Endothelial cell of umbilical vein (primary cell): ENCODE measurements around the gene NTN1. TPM values are rescaled to one million over a fixed set of nuclear protein-coding genes. Genes with fewer than 3 reads are reported as not detected.

ENCODE experiments used
- BruUV-seq: library from RNA; stranded (reverse); fragments of 400-500 nt; replicated peaks from 2 replicates; lab custom pipeline; 2021; lab: Mats Ljungman, UMichigan
- CTCF ChIA-PET: fragments of 300-600, 350-600 bp; sonication (Branson Sonifier 250); formaldehyde crosslinking; loops from one replicate; lab custom pipeline; 2021; ENCODE audit warnings: antibody characterized with exemption, inconsistent platforms; lab: Charles Lee
- POLR2A ChIA-PET: fragments of 300-600, 350-600 bp; sonication (Branson Sonifier 250); formaldehyde crosslinking; loops from one replicate; lab custom pipeline; 2021; ENCODE audit warnings: antibody characterized with exemption, inconsistent platforms; lab: Charles Lee
- DNase-seq: peaks from one replicate; pipeline ENCODE4 v3.0.0-alpha.2; 2011; ENCODE audit warnings: low read depth, low spot score
- FAIRE-seq: peaks from 2 replicates; lab custom pipeline; 2011; peaks lifted over from hg19 to GRCh38; lab: Jason Lieb, UNC
- H2AFZ ChIP-seq: 2 replicates; pipeline ENCODE4 v1.6.0; 2012; ENCODE audit warnings: low read depth, low read length, control low read depth, inconsistent platforms
- H3K27ac ChIP-seq: 2 replicates; pipeline ENCODE4 v1.5.1; 2011; ENCODE audit warnings: low read depth, mild to moderate bottlenecking, control low read depth, low read length, moderate library complexity; ENCODE audit not compliant: insufficient read depth
- H3K27me3 ChIP-seq, 2 experiments: 2 replicates each; pipeline versions ENCODE4 v1.6.0 to v1.6.1; 2011; ENCODE audit warnings: low read length in 2 of 2, mixed read lengths in 1 of 2; ENCODE audit not compliant: control insufficient read depth in 2 of 2, insufficient read depth in 2 of 2
- H3K36me3 ChIP-seq, 2 experiments: 2 replicates in 1 of 2; 3 replicates in 1 of 2; pipeline ENCODE4 v1.5.1; 2011; ENCODE audit warnings: low read length in 2 of 2, mild to moderate bottlenecking in 1 of 2, moderate library complexity in 1 of 2; ENCODE audit not compliant: control insufficient read depth in 2 of 2, insufficient read depth in 2 of 2; ENCODE audit errors: extremely low read depth in 1 of 2
- H3K4me1 ChIP-seq: 3 replicates; pipeline ENCODE4 v1.5.1; 2011; ENCODE audit warnings: mild to moderate bottlenecking, low read length; ENCODE audit not compliant: control insufficient read depth, insufficient read depth; ENCODE audit errors: extremely low read depth
- H3K4me2 ChIP-seq: 2 replicates; pipeline ENCODE4 v1.6.1; 2011; ENCODE audit warnings: low read length, control low read depth, mixed read lengths; ENCODE audit not compliant: insufficient read depth
- H3K4me3 ChIP-seq, 3 experiments: fragments of 200-600 bp in 1 of 3; sonication (generic), shearing (Covaris generic) in 1 of 3; replicated peaks in 1 of 3; 2 replicates each; pipeline ENCODE4 v1.5.1; 2011 to 2016; ENCODE audit warnings: control low read depth in 3 of 3, low read length in 3 of 3, mild to moderate bottlenecking in 2 of 3, inconsistent platforms in 1 of 3, low read depth in 1 of 3, moderate library complexity in 1 of 3; ENCODE audit not compliant: insufficient read depth in 1 of 3
- H3K79me2 ChIP-seq: 2 replicates; pipeline ENCODE4 v1.6.0; 2012; ENCODE audit warnings: low read length, inconsistent platforms; ENCODE audit not compliant: control insufficient read depth, insufficient read depth
- H3K9ac ChIP-seq: replicated peaks from 2 replicates; pipeline ENCODE3; 2011; ENCODE audit warnings: low read length, control low read depth; ENCODE audit not compliant: insufficient read depth; ENCODE audit errors: extremely low read depth
- H3K9me1 ChIP-seq: replicated peaks from 3 replicates; pipeline ENCODE4 v1.6.0; 2011; ENCODE audit warnings: mild to moderate bottlenecking, low read length; ENCODE audit not compliant: control insufficient read depth, insufficient read depth; ENCODE audit errors: extremely low read depth
- H3K9me3 ChIP-seq: replicated peaks from 2 replicates; pipeline ENCODE4 v1.5.1; 2012; ENCODE audit warnings: low read length, inconsistent platforms; ENCODE audit not compliant: control insufficient read depth, insufficient read depth
- H4K20me1 ChIP-seq: replicated peaks from 2 replicates; pipeline ENCODE3; 2011; ENCODE audit warnings: mild to moderate bottlenecking, low read length; ENCODE audit not compliant: control insufficient read depth, insufficient read depth; ENCODE audit errors: extremely low read depth
- CTCF ChIP-seq, 2 donors: IDR thresholded peaks; 1 replicate in 1 of 2; 2 replicates in 1 of 2; pipeline ENCODE4 v1.5.1; 2011; ENCODE audit warnings: low read length in 2 of 2, mild to moderate bottlenecking in 2 of 2, moderate library complexity in 2 of 2, control low read depth in 1 of 2, inconsistent platforms in 1 of 2, low read depth in 1 of 2; ENCODE audit not compliant: insufficient read depth in 1 of 2; ENCODE audit errors: extremely low read depth in 1 of 2
- EZH2 ChIP-seq: IDR thresholded peaks from 2 replicates; pipeline ENCODE4 v1.6.1; 2012; ENCODE audit warnings: borderline replicate concordance, low read depth, mild to moderate bottlenecking, moderate library complexity, low read length, inconsistent platforms; ENCODE audit not compliant: severe bottlenecking
- FOS ChIP-seq: IDR thresholded peaks from 2 replicates; pipeline ENCODE4 v1.6.1; 2011; ENCODE audit warnings: mild to moderate bottlenecking, low read length, moderate library complexity, borderline replicate concordance; ENCODE audit not compliant: insufficient read depth
- GATA2 ChIP-seq: IDR thresholded peaks from 2 replicates; pipeline ENCODE4 v1.7.0; 2011; ENCODE audit warnings: low read depth, mild to moderate bottlenecking, moderate library complexity, mixed read lengths, low read length; ENCODE audit not compliant: insufficient read length, insufficient read depth
- JUN ChIP-seq: IDR thresholded peaks from 2 replicates; pipeline ENCODE4 v1.6.1; 2011; ENCODE audit warnings: borderline replicate concordance, low read depth; ENCODE audit not compliant: insufficient read length, insufficient read depth
- MAX ChIP-seq: IDR thresholded peaks from 2 replicates; pipeline ENCODE4 v1.6.1; 2011; ENCODE audit not compliant: insufficient read depth, insufficient read length
- MYC ChIP-seq: IDR thresholded peaks from one replicate; pipeline ENCODE4 v1.6.1; 2011; ENCODE audit warnings: mild to moderate bottlenecking, low read depth, low read length
- POLR2A ChIP-seq: IDR thresholded peaks from 2 replicates; pipeline ENCODE4 v1.6.1; 2012; ENCODE audit warnings: low read depth, mild to moderate bottlenecking, control low read depth, low read length
- POLR2AphosphoS5 ChIP-seq: IDR thresholded peaks from 2 replicates; pipeline ENCODE4 v1.6.1; 2012; ENCODE audit warnings: low read depth, mild to moderate bottlenecking, control low read depth, low read length, moderate library complexity; ENCODE audit not compliant: insufficient read depth
- dilution Hi-C: fragments of 300-500 bp; cut with MboI; formaldehyde crosslinking; loops from one replicate; pipeline ENCODE4 v1.15.0; 2019; ENCODE audit warnings: low sequenced_read_pairs; ENCODE audit not compliant: extremely low pct_ligation_motif_present
- intact Hi-C: fragments of 100-400 bp; cut with micrococcal nuclease; formaldehyde crosslinking; loops from one replicate; pipeline ENCODE4 v1.10.0; 2022
- polyA plus RNA-seq, 4 experiments: library from polyadenylated mRNA; depleted of rRNA in 3 of 4; stranded (reverse) in 3 of 4; unstranded in 1 of 4; fragments of >200 nt; gene quantifications; 2 replicates each; pipeline versions ENCODE4 v1.2.1 to v1.2.3, GENCODE V29; 2011 to 2012; ENCODE audit warnings: missing spikeins in 1 of 4
- total RNA-seq: library from RNA; stranded (reverse); gene quantifications from 2 replicates; pipeline ENCODE4 v1.2.3, GENCODE V29; 2021

NTN1 gene
- total and polyA plus RNA-seq, 2 donors (not counting 3 experiments of a cell fraction or from before 2014, with no cell fraction given): 0.10 to 0.18 TPM

- no TSS peak for BruUV-seq
- CTCF ChIA-PET: no interaction called here
- DNase-seq (no peak), FAIRE-seq (no peak)
- POLR2A ChIA-PET: no interaction called here
- H3K27ac ChIP-seq: no peak overlapping the region
- no peak overlapping the region for H2AFZ ChIP-seq
- H4K20me1 ChIP-seq: no peaks in the 10 kb centered on the region
- no peaks in the 10 kb centered on the region for H3K4me1 ChIP-seq
- H3K4me2 ChIP-seq: no peak overlapping the region
- dilution Hi-C loops (no loop called here), intact Hi-C loops (loop anchor here (10.0 kb wide), 1 partner anchor 62 kb away; no protein-coding TSS in a partner anchor)
- H3K4me3 ChIP-seq: no peak overlapping the region
- TF ChIP-seq JUN: no peak
- TF ChIP-seq FOS: no peak
- no peak for TF ChIP-seq EZH2
- TF ChIP-seq GATA2: no peak
- TF ChIP-seq POLR2AphosphoS5: no peak
- TF ChIP-seq CTCF (IDR thresholded peaks at IDR 0.05; ENCODE audit: extremely low read depth in 1 of 2, insufficient read depth in 1 of 2, low read depth in 1 of 2, low read length in 2 of 2): no peak
- no peak for TF ChIP-seq POLR2A
- TF ChIP-seq MYC: no peak
- no peak for TF ChIP-seq MAX
- H3K9me1 ChIP-seq: no peaks in the 10 kb centered on the region
- H3K27me3 ChIP-seq: no peaks in the 10 kb centered on the region
- no peak overlapping the region for H3K9ac ChIP-seq
- no peaks in the 10 kb centered on the region for H3K9me3 ChIP-seq
- H3K79me2 ChIP-seq: no peaks in the 10 kb centered on the region
- H3K36me3 ChIP-seq: no peaks in the 10 kb centered on the region
These were observed 185.5 kb downstream of the NTN1 start for GRCh38 chr17:9206741-9207332.
